ENCODE data around the gene KIF20B. TPM values are rescaled to one million over a fixed set of nuclear protein-coding genes. Genes with fewer than 3 reads are reported as not detected.

Gene KIF20B
- polyA plus RNA-seq, 1 donor (not counting 4 experiments of a cell fraction or from before 2014, with no cell fraction given), result 9.2 TPM

- Histone ChIP-seq H3K27me3 (ENCODE audit: control insufficient read depth, extremely low read depth, insufficient read depth, low read length) (no peaks in the 10 kb centered on the region), H4K20me1 (ENCODE audit: control insufficient read depth, extremely low read depth, insufficient read depth, low read length) (no peaks in the 10 kb centered on the region), H3K9ac (ENCODE audit: control insufficient read depth, extremely low read depth, insufficient read depth, low read length) (no peak overlapping the region), H3K27ac (ENCODE audit: control insufficient read depth, insufficient read depth, low read length) (no peak overlapping the region), H2AFZ (ENCODE audit: control insufficient read depth, low read length) (no peak overlapping the region), H3K36me3 (ENCODE audit: control insufficient read depth in 2 of 2, extremely low read depth in 1 of 2, insufficient read depth in 2 of 2, low read length in 2 of 2) (no peaks in the 10 kb centered on the region), H3K79me2 (ENCODE audit: control insufficient read depth, insufficient read depth, low read length) (no peaks in the 10 kb centered on the region), H3K9me1 (ENCODE audit: control insufficient read depth, extremely low read depth, insufficient read depth, low read length) (no peaks in the 10 kb centered on the region), H3K4me3 (ENCODE audit: control insufficient read depth in 2 of 3, extremely low read depth in 1 of 3, insufficient read depth in 2 of 3, low read depth in 1 of 3, low read length in 3 of 3) (no peak overlapping the region), H3K4me2 (ENCODE audit: control insufficient read depth, extremely low read depth, insufficient read depth, low read depth, low read length) (no peak overlapping the region), H3K9me3 (ENCODE audit: control insufficient read depth, low read depth, low read length) (no peaks in the 10 kb centered on the region), H3K4me1 (ENCODE audit: control insufficient read depth, extremely low read depth, insufficient read depth, low read length) (no peaks in the 10 kb centered on the region)
- dilution Hi-C loops (cut with MboI; ENCODE audit: extremely low pct_ligation_motif_present, low sequenced_read_pairs), result no loop called here
- FAIRE-seq (no peak), DNase-seq (ENCODE audit: low read depth, low spot score) (no peak)
- TF ChIP-seq CTCF (optimal IDR thresholded peaks at IDR 0.05 in 1 of 3, IDR thresholded peaks at IDR 0.05 in 1 of 3, conservative IDR thresholded peaks at IDR 0.05 in 1 of 3; ENCODE audit: extremely low read depth in 1 of 3, insufficient read depth in 2 of 3, low read length in 3 of 3) (no peak), EZH2 (IDR thresholded peaks at IDR 0.05; ENCODE audit: low read length) (no peak)
Observed at GRCh38 chr10:89657302-89657701, 44.1 kb upstream of the KIF20B start.

GRCh38 chr10:89659143-89660131 is 42.0 kb upstream of the KIF20B start:
- no peak for FAIRE-seq
- H3K9me3 ChIP-seq (ENCODE audit: control insufficient read depth, low read depth, low read length), result no peaks in the 10 kb centered on the region
- dilution Hi-C loops (cut with MboI; ENCODE audit: extremely low pct_ligation_motif_present, low sequenced_read_pairs), result no loop called here
- no peaks in the 10 kb centered on the region for H3K9me1 ChIP-seq (ENCODE audit: control insufficient read depth, extremely low read depth, insufficient read depth, low read length)
- H2AFZ ChIP-seq (ENCODE audit: control insufficient read depth, low read length), result no peak overlapping the region
- no peak for DNase-seq (ENCODE audit: low read depth, low spot score)
- no peak overlapping the region for H3K4me3 ChIP-seq (ENCODE audit: control insufficient read depth in 2 of 3, extremely low read depth in 1 of 3, insufficient read depth in 2 of 3, low read depth in 1 of 3, low read length in 3 of 3)
- no peak overlapping the region for H3K4me2 ChIP-seq (ENCODE audit: control insufficient read depth, extremely low read depth, insufficient read depth, low read depth, low read length)
- H3K9ac ChIP-seq (ENCODE audit: control insufficient read depth, extremely low read depth, insufficient read depth, low read length), result no peak overlapping the region
- H3K79me2 ChIP-seq (ENCODE audit: control insufficient read depth, insufficient read depth, low read length), result no peaks in the 10 kb centered on the region
- H3K27ac ChIP-seq (ENCODE audit: control insufficient read depth, insufficient read depth, low read length), result no peak overlapping the region
- H3K27me3 ChIP-seq (ENCODE audit: control insufficient read depth, extremely low read depth, insufficient read depth, low read length), result no peaks in the 10 kb centered on the region
- no peaks in the 10 kb centered on the region for H4K20me1 ChIP-seq (ENCODE audit: control insufficient read depth, extremely low read depth, insufficient read depth, low read length)
- no peaks in the 10 kb centered on the region for H3K36me3 ChIP-seq (ENCODE audit: control insufficient read depth in 2 of 2, extremely low read depth in 1 of 2, insufficient read depth in 2 of 2, low read length in 2 of 2)
- no peak for TF ChIP-seq CTCF (optimal IDR thresholded peaks at IDR 0.05 in 1 of 3, IDR thresholded peaks at IDR 0.05 in 1 of 3, conservative IDR thresholded peaks at IDR 0.05 in 1 of 3; ENCODE audit: extremely low read depth in 1 of 3, insufficient read depth in 2 of 3, low read length in 3 of 3)
- no peaks in the 10 kb centered on the region for H3K4me1 ChIP-seq (ENCODE audit: control insufficient read depth, extremely low read depth, insufficient read depth, low read length)

Measured in keratinocyte (primary cell).